Neuronal stem cell (in vitro differentiated cells): ENCODE data around the gene ZNF648.

Experiments used
- DNase-seq: peaks from one replicate; pipeline ENCODE4 v3.0.0-alpha.2; 2013; ENCODE audit warnings: low spot score
- H2AFZ ChIP-seq: one replicate; pipeline ENCODE4 v1.6.1; 2013; ENCODE audit warnings: mild to moderate bottlenecking, low read length, inconsistent platforms
- H2AK5ac ChIP-seq: 2 replicates; pipeline ENCODE4 v1.6.1; 2013; ENCODE audit warnings: low read depth, mild to moderate bottlenecking, inconsistent platforms, low read length, moderate library complexity, mixed read lengths
- H2BK120ac ChIP-seq: 2 replicates; pipeline ENCODE4 v1.6.1; 2013; ENCODE audit warnings: low read depth, mild to moderate bottlenecking, inconsistent platforms, low read length, moderate library complexity, mixed read lengths
- H2BK12ac ChIP-seq: one replicate; pipeline ENCODE4 v1.6.1; 2013; ENCODE audit warnings: low read length, inconsistent platforms
- H2BK15ac ChIP-seq: 2 replicates; pipeline ENCODE4 v1.6.1; 2013; ENCODE audit warnings: mild to moderate bottlenecking, low read length, inconsistent platforms, mixed read lengths
- H2BK5ac ChIP-seq: one replicate; pipeline ENCODE4 v1.6.1; 2013; ENCODE audit warnings: inconsistent platforms, mild to moderate bottlenecking, low read length, moderate library complexity
- H3K14ac ChIP-seq: one replicate; pipeline ENCODE4 v1.6.1; 2013; ENCODE audit warnings: low read length, inconsistent platforms
- H3K18ac ChIP-seq: 2 replicates; pipeline ENCODE4 v1.6.1; 2013; ENCODE audit warnings: low read length, inconsistent platforms
- H3K23ac ChIP-seq: 2 replicates; pipeline ENCODE4 v1.6.1; 2013; ENCODE audit warnings: low read depth, mild to moderate bottlenecking, mixed read lengths, low read length, inconsistent platforms; ENCODE audit not compliant: poor library complexity
- H3K27ac ChIP-seq: replicated peaks from 3 replicates; pipeline ENCODE4 v1.5.1; 2013; ENCODE audit warnings: low read length, inconsistent platforms
- H3K27me3 ChIP-seq, 3 experiments: 2 replicates each; pipeline ENCODE4 v1.6.1; 2013; ENCODE audit warnings: low read length in 3 of 3, mild to moderate bottlenecking in 2 of 3, inconsistent platforms in 1 of 3, low read depth in 1 of 3, mixed read lengths in 1 of 3, moderate library complexity in 1 of 3; ENCODE audit not compliant: control insufficient read depth in 3 of 3, insufficient read depth in 3 of 3
- H3K36me3 ChIP-seq, 2 donors: replicated peaks in 1 of 2; 2 replicates each; pipeline ENCODE4 v1.6.1; 2013; ENCODE audit warnings: low read length in 2 of 2; ENCODE audit not compliant: control insufficient read depth in 2 of 2, insufficient read depth in 2 of 2
- H3K4ac ChIP-seq: 2 replicates; pipeline ENCODE4 v1.6.1; 2013; ENCODE audit warnings: inconsistent platforms, mild to moderate bottlenecking, low read length, moderate library complexity
- H3K4me1 ChIP-seq, 2 donors: 1 replicate in 1 of 2; 2 replicates in 1 of 2; pipeline ENCODE4 v1.6.1; 2013; ENCODE audit warnings: low read length in 2 of 2, low read depth in 1 of 2; ENCODE audit not compliant: control insufficient read depth in 2 of 2, insufficient read depth in 1 of 2
- H3K4me2 ChIP-seq: one replicate; pipeline ENCODE4 v1.6.1; 2013; ENCODE audit warnings: mild to moderate bottlenecking, low read length, inconsistent platforms; ENCODE audit not compliant: insufficient read depth, poor library complexity, severe bottlenecking
- H3K4me3 ChIP-seq, 2 donors: 2 replicates each; pipeline ENCODE4 v1.5.1; 2013; ENCODE audit warnings: low read length in 2 of 2, mild to moderate bottlenecking in 2 of 2, inconsistent platforms in 1 of 2, moderate library complexity in 1 of 2
- H3K79me1 ChIP-seq: one replicate; pipeline ENCODE4 v1.6.1; 2013; ENCODE audit warnings: low read depth, mild to moderate bottlenecking, inconsistent platforms, low read length, moderate library complexity
- H3K9ac ChIP-seq: one replicate; pipeline ENCODE4 v1.6.1; 2013; ENCODE audit warnings: mild to moderate bottlenecking, low read depth, low read length, inconsistent platforms; ENCODE audit not compliant: poor library complexity
- H3K9me3 ChIP-seq, 2 donors: replicated peaks in 1 of 2; 2 replicates each; pipeline versions ENCODE3 to v1.6.1; 2013; ENCODE audit warnings: low read length in 2 of 2, mild to moderate bottlenecking in 2 of 2, inconsistent platforms in 1 of 2, low read depth in 1 of 2, mixed read lengths in 1 of 2, moderate library complexity in 1 of 2; ENCODE audit not compliant: control insufficient read depth in 2 of 2, insufficient read depth in 1 of 2
- H4K8ac ChIP-seq: one replicate; pipeline ENCODE4 v1.6.1; 2013; ENCODE audit warnings: low read depth, mild to moderate bottlenecking, inconsistent platforms, low read length, moderate library complexity
- H4K91ac ChIP-seq: one replicate; pipeline ENCODE4 v1.6.1; 2013; ENCODE audit warnings: low read length, low read depth, mild to moderate bottlenecking, inconsistent platforms; ENCODE audit not compliant: poor library complexity
- WGBS, 2 donors: extraction: QIAGEN DNeasy Blood & Tissue Kit; methylation state at CpG; one replicate each; pipeline ENCODE4 v1.1.7; 2013; ENCODE audit warnings: missing lambda C conversion rate in 2 of 2, mixed read lengths in 1 of 2; ENCODE audit not compliant: insufficient read length in 2 of 2, insufficient replicate concordance in 1 of 2; ENCODE audit errors: extremely low coverage in 2 of 2; 5-methylcytosine and 5-hydroxymethylcytosine counted together

The ZNF648 gene

GRCh38 chr1:182059936-182060335, 1.6 kb downstream of the ZNF648 start:
- H2BK12ac ChIP-seq = no peak overlapping the region
- peaks cover 0 to 9% (median 0%) of the 10 kb centered on the region in 3 experiments for H3K27me3 ChIP-seq
- no peak overlapping the region for H3K4me3 ChIP-seq
- no peak overlapping the region for H3K4ac ChIP-seq
- H3K4me1 ChIP-seq = peaks cover 0 to 1% of the 10 kb centered on the region in 2 donors
- H2BK120ac ChIP-seq = no peak overlapping the region
- H4K8ac ChIP-seq = no peak overlapping the region
- no peaks in the 10 kb centered on the region for H3K36me3 ChIP-seq
- H4K91ac ChIP-seq = no peak overlapping the region
- no CpG with 5 or more reads among the region's 2 CpGs for WGBS, 2 donors
- H2AK5ac ChIP-seq = no peak overlapping the region
- H3K79me1 ChIP-seq = no peaks in the 10 kb centered on the region
- no peak overlapping the region for H2BK5ac ChIP-seq
- DNase-seq = no peak
- no peak overlapping the region for H2AFZ ChIP-seq
- H3K9ac ChIP-seq = no peak overlapping the region
- H3K18ac ChIP-seq = peak overlapping the region; percentile 70
- H3K4me2 ChIP-seq = no peak overlapping the region
- H3K23ac ChIP-seq = no peak overlapping the region
- no peak overlapping the region for H3K14ac ChIP-seq
- H3K27ac ChIP-seq = no peak overlapping the region
- no peak overlapping the region for H2BK15ac ChIP-seq
- H3K9me3 ChIP-seq = no peaks in the 10 kb centered on the region

GRCh38 chr1:182056601-182057366, 4.7 kb downstream of the ZNF648 start:
- no peaks in the 10 kb centered on the region for H3K36me3 ChIP-seq
- DNase-seq = no peak
- no CpG with 5 or more reads among the region's 80 CpGs for WGBS, 2 donors

GRCh38 chr1:182054698-182055326, 6.7 kb downstream of the ZNF648 start:
- H3K14ac ChIP-seq = no peak overlapping the region
- no peak overlapping the region for H3K4ac ChIP-seq
- no peak overlapping the region for H3K4me3 ChIP-seq
- peak; percentile 32 for DNase-seq
- no peak overlapping the region for H3K9ac ChIP-seq
- no peaks in the 10 kb centered on the region for H3K9me3 ChIP-seq
- no peak overlapping the region for H2BK12ac ChIP-seq
- no peak overlapping the region for H3K18ac ChIP-seq
- H2BK120ac ChIP-seq = no peak overlapping the region
- H3K36me3 ChIP-seq = no peaks in the 10 kb centered on the region
- no peaks in the 10 kb centered on the region for H3K79me1 ChIP-seq
- no peak overlapping the region for H3K27ac ChIP-seq
- H3K4me1 ChIP-seq = no peaks in the 10 kb centered on the region
- H2BK5ac ChIP-seq = no peak overlapping the region
- H4K8ac ChIP-seq = no peak overlapping the region
- H3K27me3 ChIP-seq = peaks cover 0 to 5% (median 0%) of the 10 kb centered on the region in 3 experiments
- H3K23ac ChIP-seq = no peak overlapping the region
- H2AFZ ChIP-seq = no peak overlapping the region
- H3K4me2 ChIP-seq = no peak overlapping the region
- H2AK5ac ChIP-seq = no peak overlapping the region
- WGBS, 2 donors = no CpG with 5 or more reads among the region's 4 CpGs
- H4K91ac ChIP-seq = no peak overlapping the region
- H2BK15ac ChIP-seq = no peak overlapping the region

More at GRCh38 chr1:182056601-182057366, 4.7 kb downstream of the ZNF648 start:
- Histone ChIP-seq H3K4me2 (no peak overlapping the region), H3K4me3 (peak overlapping the region in 1 of 2 donors; percentile 35), H3K9ac (peak overlapping the region; percentile 9), H2BK12ac (no peak overlapping the region), H2BK15ac (no peak overlapping the region), H3K4ac (no peak overlapping the region), H3K4me1 (peaks cover 0 to 1% of the 10 kb centered on the region in 2 donors), H3K9me3 (no peaks in the 10 kb centered on the region), H3K18ac (no peak overlapping the region), H3K27me3 (peaks cover 0 to 9% (median 0%) of the 10 kb centered on the region in 3 experiments), H2BK120ac (no peak overlapping the region), H3K14ac (no peak overlapping the region), H2AK5ac (no peak overlapping the region), H3K79me1 (no peaks in the 10 kb centered on the region), H4K91ac (peak overlapping the region; percentile 27), H4K8ac (no peak overlapping the region), H3K27ac (no peak overlapping the region), H2BK5ac (no peak overlapping the region), H3K23ac (peak overlapping the region; percentile 70), H2AFZ (no peak overlapping the region)

GRCh38 chr1:182052355-182052754, 9.2 kb downstream of the ZNF648 start:
- no peak overlapping the region for H4K91ac ChIP-seq
- H2AK5ac ChIP-seq = no peak overlapping the region
- H3K4me2 ChIP-seq = no peak overlapping the region
- H4K8ac ChIP-seq = no peak overlapping the region
- H3K27me3 ChIP-seq = peaks cover 0 to 5% (median 0%) of the 10 kb centered on the region in 3 experiments
- H3K18ac ChIP-seq = no peak overlapping the region
- no peak overlapping the region for H3K4ac ChIP-seq
- no peak overlapping the region for H2BK12ac ChIP-seq
- H3K27ac ChIP-seq = no peak overlapping the region
- H3K79me1 ChIP-seq = no peaks in the 10 kb centered on the region
- no peak overlapping the region for H3K4me3 ChIP-seq
- no peak overlapping the region for H3K9ac ChIP-seq
- WGBS, 2 donors = no CpG with 5 or more reads among the region's 2 CpGs
- H3K14ac ChIP-seq = no peak overlapping the region
- no peaks in the 10 kb centered on the region for H3K36me3 ChIP-seq
- H2BK15ac ChIP-seq = no peak overlapping the region
- H3K9me3 ChIP-seq = no peaks in the 10 kb centered on the region
- DNase-seq = no peak
- H2BK5ac ChIP-seq = no peak overlapping the region
- no peak overlapping the region for H2BK120ac ChIP-seq
- H3K4me1 ChIP-seq = no peaks in the 10 kb centered on the region
- H2AFZ ChIP-seq = no peak overlapping the region
- H3K23ac ChIP-seq = no peak overlapping the region
